OCI-LY7 (cell line): ENCODE data around the gene INHBB.

ENCODE experiments used
- CTCF ChIP-seq: fragments of 200-600 bp; sonication (generic); conservative IDR thresholded peaks from 2 replicates; pipeline ENCODE4 v1.5.1; 2014; ENCODE audit warnings: mild to moderate bottlenecking, antibody characterized with exemption, low read length, moderate library complexity, mixed read lengths
- EZH2phosphoT487 ChIP-seq: fragments of 200-600 bp; sonication (generic); IDR thresholded peaks from 2 replicates; pipeline ENCODE4 v1.6.1; 2018; ENCODE audit warnings: low read depth, borderline replicate concordance, mild to moderate bottlenecking, mixed run types, antibody characterized with exemption, low read length, moderate library complexity, mixed read lengths

GRCh38 chr2:120312860-120313694, 32.9 kb upstream of the INHBB start:
- peak; percentile 92 for TF ChIP-seq CTCF
- TF ChIP-seq EZH2phosphoT487 = no peak
